HG03196 (cell line): ENCODE measurements around the gene ST3GAL2.
"Not testable (repeated sequence)": the region's sequence is repeated elsewhere in the genome, so short reads cannot be mapped to it uniquely, and the experiment has no call there.

Source experiments
- ATAC-seq: cut with Tn5 transposase; IDR thresholded peaks from one replicate; pipeline ENCODE4 v1.9.1; 2021; ENCODE audit not compliant: unreplicated experiment

The ST3GAL2 gene

DNA sequence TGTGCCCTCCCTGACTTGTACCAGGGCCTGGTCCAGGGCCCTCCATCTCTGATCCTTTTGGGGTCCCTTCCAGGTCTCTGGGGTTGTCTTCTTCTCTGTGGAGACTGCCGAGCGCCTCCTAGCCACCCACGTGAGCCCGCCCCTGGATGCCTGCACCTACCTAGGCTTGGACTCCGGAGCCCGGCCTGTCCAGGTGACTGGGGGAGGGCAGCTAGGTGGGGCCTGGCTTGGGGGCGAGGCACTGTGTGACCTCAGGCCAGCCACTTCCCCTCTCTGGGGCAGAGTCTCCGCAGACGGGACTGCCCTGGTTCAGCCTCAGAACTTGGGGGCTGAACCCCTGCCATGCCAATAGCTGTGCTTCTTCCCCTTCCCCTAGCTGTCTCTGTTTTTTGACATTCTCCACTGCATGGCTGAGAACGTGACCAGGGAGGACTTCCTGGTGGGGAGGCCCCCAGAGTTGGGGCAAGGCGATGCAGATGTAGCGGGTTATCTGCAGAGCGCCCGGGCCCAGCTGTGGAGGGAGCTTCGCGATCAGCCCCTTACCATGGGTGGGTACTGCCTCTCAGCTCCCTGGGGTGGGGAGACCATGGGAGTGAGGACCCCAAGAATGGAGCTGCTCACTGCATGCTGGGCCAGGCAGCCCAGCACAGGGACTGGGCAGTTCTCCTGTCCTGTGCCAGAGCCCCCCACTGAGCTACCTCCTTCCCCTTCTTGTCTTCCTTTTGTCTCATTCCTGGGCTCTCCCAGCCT, 30.1 kb upstream of the ST3GAL2 start:
- ATAC-seq, result no peak

DNA sequence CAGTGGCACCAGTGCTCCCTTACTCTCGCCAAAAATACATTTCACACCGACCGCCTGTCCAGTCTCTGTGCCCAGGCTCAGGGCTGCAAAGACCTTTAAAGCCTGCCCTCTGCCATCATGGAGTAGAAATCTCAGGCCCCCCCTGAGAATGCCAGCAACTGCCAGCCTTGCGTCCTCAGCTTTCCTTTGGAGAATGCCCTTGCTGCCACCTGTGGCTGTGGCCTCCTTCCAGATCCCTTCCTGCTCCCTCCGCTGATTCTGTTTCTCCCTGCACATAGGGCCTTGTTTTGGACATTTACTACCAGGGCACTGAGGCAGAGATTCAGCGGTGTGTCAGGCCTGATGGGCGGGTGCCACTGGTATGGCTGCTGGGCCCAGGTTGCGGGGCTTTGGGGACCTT, 28.7 kb upstream of the ST3GAL2 start:
- no peak for ATAC-seq

DNA sequence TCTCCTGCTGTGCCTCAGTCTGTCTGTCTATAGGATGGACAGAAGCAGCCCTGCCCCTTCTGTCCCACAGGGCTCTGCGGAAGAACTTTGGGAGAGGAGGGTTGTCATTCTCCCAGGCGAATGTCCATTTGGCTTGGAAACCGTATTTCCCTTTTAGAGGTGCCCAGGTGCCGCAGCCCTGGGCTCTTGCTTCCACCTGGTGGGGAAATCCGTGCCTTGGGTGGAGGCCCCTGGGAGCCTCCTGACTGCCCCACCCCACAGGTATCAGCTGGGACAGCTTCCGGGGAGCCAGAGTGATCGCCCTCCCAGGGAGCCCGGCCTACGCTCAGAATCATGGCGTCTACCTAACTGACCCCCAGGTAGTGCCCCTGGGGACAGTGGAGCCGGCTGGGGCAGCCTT, 28.2 kb upstream of the ST3GAL2 start:
- no peak for ATAC-seq

DNA sequence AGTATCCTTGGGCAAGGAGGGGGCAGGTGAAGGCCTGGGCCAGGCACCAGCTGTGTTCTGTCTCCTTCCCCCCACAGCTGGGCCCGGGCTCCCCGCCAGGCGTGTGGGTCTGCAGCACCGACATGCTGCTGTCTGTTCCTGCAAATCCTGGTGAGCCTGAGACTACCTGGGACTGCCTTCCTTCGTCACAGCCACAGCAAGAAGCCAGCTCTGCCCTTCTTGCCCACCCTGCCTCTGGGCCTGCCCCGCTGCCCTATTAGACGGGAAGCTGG, 27.8 kb upstream of the ST3GAL2 start:
- no peak for ATAC-seq

- no peak for ATAC-seq
Measured at GRCh38 chr16:70465999-70466804, 27.3 kb upstream of the ST3GAL2 start.

DNA sequence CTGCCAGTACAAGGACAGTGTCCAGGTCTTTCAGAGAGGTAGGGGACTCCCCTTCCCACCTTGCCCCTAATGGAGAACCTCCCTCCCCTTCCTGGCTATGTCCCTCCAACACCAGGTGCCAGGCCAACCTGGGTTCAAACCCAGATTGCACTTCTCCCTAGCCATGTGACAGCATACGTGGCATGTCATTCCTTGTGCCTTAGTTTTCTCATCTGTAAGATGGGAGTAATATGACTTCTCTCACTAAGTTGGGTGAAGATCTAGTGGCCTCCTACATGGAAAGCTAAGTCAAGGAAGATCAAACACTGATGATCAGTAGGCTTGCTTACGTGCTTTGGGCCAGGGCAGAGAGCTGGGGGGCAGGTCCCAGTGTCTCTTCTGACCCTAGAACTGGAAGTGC, 24.3 kb upstream of the ST3GAL2 start:
- ATAC-seq, result no peak

DNA sequence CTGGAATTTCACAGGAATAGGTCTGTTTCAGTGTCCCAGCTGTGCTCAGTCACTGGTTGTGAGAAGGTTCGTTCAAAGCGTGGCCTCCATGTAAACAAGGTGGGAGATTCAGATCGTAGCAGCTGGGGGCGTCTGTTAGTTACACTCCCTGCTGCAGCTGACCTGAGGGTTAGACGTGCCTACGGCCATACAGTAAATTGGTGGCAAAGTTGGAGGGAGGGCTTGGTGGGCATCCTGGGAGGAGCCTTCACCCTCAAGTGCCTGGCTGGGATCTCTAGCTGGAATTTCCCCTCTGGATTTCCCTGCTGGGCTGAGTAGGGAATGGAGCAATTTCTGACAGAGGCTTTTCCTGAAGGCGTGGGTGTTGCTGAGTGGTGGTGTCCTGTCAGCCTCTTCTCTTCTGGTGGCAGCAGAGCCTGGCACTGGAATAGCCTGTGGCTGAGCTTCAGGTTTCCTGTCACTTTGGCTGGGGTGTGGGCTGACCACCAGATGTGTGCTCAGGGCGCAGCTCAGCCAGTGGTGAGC, 21.9 kb upstream of the ST3GAL2 start:
- ATAC-seq, result no peak

DNA sequence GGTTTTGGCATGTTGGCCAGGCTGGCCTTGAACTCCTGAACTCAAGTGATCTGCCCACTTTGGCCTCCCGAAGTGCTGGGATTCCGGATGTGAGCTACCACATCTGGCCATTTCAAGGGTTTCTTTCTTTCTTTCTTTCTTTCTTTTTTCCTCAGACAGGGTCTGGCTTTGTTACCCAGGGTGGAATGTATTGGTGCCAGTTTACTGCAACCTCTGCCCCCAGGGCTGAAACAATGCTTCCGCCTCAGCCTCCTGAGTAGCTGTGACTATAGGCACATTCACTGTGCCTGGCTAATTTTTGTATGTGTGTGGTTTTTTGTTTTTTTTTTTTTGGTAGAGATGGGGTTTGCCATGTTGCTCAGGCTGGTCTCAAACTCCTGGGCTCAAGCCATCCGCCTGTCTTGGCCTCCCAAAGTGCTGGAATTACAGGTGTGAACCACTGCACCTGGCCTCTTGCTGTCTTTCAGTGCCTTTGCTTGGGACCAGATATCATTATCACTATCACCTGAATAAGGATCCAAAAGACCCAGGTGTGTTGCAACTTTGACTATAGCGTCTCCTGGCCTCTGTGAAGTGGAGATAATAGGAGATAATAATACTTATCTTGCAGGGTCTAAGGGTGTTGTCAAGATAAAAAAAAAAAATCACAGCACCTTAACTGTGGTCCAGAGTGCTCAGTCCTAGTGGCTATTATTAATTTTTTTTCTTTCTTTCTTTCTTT, 18.7 kb upstream of the ST3GAL2 start:
- no peak for ATAC-seq

- no peak for ATAC-seq
Measured at GRCh38 chr16:70455910-70456309, 17.0 kb upstream of the ST3GAL2 start.

GRCh38 chr16:70454222-70455034, 15.5 kb upstream of the ST3GAL2 start, which contains the start of gene FCSK:
Gene FCSK (plus strand): TSS chr16:70454595. CDS start chr16:70463191, 8,596 bp downstream.
- peak; percentile 87 for ATAC-seq

DNA sequence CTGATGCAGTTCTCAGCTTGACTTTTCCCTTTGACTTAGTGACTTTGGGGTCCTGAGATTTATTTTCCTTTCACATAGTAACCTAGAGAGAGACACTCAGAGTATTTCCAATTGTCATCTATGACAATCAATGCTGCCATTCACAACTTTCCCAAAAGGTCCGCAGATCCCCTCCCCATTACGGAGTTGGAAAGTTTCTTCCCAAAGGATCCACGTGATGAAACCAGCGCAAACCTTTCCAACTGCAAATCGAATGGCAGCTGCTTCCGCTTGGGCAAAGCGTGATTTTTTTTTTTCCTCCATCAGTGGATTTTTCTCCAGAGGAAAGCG, 15.0 kb upstream of the ST3GAL2 start:
- no peak for ATAC-seq

DNA sequence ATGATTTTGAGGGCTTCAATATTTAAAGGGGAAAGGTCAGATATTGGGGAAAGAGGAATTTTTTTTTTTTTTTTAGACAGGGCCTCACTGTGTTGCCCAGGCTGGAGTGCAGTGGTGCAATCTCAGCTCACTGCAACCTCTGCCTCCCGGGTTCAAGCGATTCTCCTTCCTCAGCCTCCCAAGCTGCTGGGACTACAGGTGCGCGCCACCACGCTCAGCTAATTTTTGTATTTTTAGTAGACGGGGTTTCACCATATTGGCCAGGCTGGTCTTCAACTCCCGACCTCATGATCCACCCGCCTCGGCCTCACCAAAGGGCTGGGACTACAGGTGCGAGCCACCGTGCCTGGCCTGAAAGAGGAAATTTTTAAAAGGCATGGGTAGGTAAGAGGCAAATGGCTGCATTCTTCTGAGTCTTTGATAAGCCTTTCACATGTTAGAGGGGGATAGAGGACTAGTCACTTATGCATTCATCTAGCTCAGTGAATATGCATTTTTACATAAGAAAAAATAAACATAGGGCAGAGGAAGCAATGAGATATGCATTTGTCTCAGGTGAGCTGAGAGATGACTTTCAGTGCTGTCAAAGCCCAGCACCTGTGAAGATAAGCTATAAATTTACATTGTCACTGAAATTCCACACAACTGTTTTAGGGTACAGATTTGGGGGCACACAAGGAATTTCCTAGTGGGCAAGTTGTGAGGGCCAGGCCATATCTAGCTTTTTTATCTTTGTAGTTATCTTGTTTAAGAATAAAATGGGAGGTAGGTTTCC, 14.4 kb upstream of the ST3GAL2 start:
- no peak for ATAC-seq

DNA sequence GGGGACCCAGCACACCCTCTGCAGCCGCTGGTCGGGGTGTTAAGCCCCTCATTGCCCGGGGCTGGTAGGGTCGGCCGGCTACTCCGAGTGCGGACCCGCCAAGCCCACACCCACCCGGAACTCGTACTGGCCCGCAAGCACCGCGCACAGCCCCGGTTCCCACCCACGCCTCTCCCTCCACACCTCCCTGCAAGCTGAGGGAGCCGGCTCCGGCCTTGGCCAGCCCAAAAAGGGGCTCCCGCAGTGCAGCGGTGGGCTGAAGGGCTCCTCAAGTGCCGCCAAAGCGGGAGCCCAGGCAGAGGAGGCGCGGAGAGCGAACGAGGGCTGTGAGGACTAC, 12.1 kb upstream of the ST3GAL2 start:
- not testable (repeated sequence) for ATAC-seq

GRCh38 chr16:70450142-70451003, 11.5 kb upstream of the ST3GAL2 start:
- not testable (repeated sequence) for ATAC-seq

- ATAC-seq, result no peak
Measured at GRCh38 chr16:70448075-70448474, 9.2 kb upstream of the ST3GAL2 start.

GRCh38 chr16:70444249-70445063, 5.6 kb upstream of the ST3GAL2 start:
- no peak for ATAC-seq

DNA sequence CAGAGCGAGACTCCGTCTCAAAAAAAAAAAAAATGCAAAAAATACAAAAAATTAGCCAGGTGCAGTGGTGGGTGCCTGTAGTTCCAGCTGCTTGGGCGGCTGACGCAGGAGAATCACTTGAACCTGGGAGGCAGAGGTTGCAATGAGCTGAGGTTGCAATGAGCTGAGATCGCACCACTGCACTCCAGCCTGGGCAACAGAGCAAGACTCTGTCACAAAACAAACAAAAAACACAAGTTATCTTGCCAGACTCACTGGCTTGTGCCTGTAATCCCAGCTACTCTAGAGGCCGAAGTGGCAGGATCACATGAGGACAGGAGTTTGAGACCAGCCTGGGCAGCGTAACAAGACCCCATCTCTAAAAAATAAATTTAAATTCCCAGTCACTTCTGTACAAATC, 3.4 kb upstream of the ST3GAL2 start:
- no peak for ATAC-seq

GRCh38 chr16:70441406-70441990, 2.6 kb upstream of the ST3GAL2 start:
- no peak for ATAC-seq
